HG03571 (cell line): ENCODE results near the gene SMIM45.

Experiments used
- ATAC-seq: cut with Tn5 transposase; IDR thresholded peaks from one replicate; pipeline ENCODE4 v1.9.1; 2021; ENCODE audit not compliant: unreplicated experiment

Gene SMIM45

GRCh38 chr22:41915035-41915785, 36.7 kb upstream of the SMIM45 start, which contains the start of gene SHISA8:
SHISA8 (minus strand) TSS chr22:41915074; CDS start chr22:41914667, 407 bp downstream.
- ATAC-seq = no peak

- no peak for ATAC-seq
Observed at GRCh38 chr22:41915786-41916493, 36.0 kb upstream of the SMIM45 start.

DNA sequence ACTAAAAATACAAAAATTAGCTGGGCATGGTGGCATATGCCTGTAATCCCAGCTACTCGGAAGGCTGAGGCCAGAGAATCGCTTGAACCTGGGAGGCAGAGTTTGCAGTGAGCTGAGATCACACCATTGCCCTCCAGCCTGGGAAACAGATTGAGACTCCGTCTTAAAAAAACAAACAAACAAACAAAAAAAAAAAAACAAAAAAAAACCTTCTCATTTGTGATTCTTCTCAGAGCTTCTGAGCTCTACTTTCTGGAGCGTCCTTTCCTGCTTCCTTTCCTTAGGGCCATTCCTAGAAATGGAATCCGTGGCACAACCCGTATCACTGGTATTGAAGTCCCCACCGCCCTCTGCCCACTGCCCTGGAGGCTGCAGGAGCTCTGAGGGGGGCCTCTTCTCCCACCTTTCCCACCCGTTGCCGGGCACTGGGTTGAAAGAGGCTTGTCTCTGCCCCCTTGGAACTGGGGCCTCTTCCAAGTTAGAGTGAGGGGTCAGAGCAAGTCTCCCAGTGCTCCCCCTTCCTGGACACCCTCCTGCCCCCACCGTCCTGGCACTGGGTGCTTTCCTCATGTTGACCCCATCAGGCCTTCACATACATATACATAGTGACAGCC, 35.1 kb upstream of the SMIM45 start:
- ATAC-seq = no peak

DNA sequence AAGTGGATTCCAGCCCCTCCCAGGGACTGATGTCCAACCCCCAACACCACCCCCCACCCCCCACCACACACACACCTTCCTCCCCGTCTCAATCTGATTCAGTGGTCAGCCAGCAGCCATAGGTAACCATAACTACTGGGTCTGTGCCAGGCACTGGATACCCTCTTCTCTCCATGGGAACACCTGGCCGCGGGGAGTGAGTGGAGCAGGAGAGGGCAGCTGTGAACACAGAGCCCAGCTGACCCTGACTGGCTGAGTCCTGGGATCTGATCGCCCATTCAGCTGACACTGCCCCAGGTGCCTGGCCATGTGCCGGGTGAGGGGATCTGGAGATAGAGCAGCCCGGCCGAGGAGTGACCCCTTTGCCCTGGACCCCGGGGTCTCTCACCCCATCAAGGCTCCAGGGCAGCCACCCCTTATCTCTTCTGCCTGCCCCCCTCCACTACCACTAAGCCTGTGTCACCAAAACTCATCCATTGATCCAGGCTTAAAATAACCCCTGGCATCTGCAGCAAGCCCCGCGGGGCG, 34.5 kb upstream of the SMIM45 start:
- no peak for ATAC-seq

GRCh38 chr22:41917903-41918791, 33.8 kb upstream of the SMIM45 start:
- ATAC-seq = no peak

GRCh38 chr22:41919357-41920224, 32.4 kb upstream of the SMIM45 start:
- ATAC-seq = peak; percentile 32

DNA sequence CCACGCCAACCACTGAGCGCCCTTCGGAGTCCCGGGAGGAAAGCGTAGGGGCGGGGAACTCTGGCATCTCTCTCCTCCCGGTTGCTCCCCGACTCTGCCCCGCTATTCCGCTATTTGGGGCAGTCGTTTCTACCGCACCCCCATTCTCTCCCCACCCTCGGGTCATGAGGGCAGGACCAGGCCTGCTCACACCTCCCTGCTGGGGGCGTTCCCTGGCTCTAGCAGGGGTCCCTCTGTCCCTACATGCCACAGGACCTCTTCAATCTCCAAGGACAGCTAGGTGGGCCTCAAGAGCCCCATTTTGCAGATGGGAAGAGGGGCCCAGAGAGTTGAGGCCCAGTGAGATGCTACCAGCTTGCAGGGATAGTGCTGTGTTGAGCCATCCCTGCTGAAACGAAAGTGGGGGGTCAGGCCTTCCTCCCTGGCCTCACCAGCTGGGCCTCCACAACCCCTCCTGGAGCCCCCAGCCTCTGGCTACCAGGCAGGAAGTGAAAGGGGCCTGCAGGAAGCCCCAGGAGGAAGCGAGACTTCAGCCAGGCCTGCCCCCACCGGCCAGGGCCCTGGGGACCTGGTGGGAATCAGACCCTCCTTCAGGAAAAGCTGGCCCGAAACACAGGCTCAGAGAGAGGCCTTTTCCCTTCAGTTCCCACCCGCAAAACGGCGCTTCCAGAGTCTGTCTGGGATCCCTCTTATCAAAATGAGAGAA, 31.5 kb upstream of the SMIM45 start:
- ATAC-seq = peak; percentile 22

GRCh38 chr22:41922328-41922727, 29.6 kb upstream of the SMIM45 start:
- ATAC-seq = no peak

DNA sequence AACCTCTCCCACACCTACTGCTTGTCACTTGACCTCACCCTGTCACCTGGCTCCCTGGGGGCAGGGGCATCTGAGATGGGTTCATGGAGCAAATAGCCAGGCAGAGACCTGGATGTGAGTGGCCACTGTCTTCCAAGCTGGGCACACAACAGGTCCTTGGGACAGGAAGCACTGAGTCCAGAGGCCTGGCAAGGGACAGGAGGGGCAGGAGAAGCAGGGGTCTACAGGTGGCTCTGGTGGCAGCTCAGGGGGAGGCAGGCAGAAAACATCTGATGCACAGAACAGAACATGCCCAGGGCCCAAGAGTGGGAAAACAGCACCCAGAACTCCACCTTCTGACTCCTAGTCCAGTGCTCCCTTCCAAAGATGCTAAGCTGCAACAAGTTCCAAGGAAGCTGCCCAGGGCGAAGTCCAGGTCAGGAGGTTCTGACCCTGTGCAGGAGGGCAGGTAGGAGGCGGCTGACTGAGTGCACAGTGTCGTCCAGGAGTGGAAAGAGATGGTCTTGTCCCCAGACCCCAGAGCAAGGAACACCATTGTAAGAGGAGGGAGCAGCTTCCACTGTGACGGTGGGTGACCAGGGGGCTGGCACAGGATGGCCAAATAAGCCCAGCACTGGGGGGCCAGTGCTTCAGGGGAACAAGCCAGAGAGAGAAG, 28.9 kb upstream of the SMIM45 start:
- no peak for ATAC-seq

DNA sequence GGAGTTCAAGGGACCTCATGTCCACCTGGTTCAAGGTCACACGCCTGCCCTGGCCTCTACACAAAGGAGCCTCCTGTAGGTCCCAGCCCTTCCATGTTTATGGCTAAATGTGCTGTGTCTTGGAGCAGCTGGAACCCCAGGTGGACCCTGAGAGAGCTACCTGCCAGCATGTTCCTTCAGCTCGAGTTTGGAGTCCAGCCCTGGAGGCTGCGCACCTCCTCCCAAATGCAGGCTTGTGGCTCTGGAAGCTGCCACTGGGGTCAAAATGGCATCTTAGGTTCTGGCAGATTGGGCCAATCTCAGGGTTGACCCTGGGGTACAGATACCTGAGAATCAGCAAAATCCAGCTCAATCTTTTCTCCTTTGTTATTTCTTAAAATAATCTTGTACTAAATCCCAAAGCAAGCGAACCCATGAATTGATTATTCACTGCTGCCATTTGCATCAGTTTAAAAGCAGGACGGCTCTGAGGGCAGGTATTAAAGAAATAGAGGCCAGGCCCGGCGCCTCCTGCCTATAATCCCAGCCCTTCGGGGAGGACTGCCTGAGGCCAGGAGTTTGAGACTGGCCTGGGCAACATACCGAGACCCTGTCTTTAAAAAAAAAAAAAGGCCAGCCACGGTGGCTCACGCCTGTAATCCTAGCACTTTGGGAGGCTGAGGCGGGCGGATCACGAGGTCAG, 28.2 kb upstream of the SMIM45 start:
- ATAC-seq = no peak

GRCh38 chr22:41925783-41926460, 26.0 kb upstream of the SMIM45 start:
- ATAC-seq = no peak

GRCh38 chr22:41927813-41928212, 24.1 kb upstream of the SMIM45 start:
- no peak for ATAC-seq

DNA sequence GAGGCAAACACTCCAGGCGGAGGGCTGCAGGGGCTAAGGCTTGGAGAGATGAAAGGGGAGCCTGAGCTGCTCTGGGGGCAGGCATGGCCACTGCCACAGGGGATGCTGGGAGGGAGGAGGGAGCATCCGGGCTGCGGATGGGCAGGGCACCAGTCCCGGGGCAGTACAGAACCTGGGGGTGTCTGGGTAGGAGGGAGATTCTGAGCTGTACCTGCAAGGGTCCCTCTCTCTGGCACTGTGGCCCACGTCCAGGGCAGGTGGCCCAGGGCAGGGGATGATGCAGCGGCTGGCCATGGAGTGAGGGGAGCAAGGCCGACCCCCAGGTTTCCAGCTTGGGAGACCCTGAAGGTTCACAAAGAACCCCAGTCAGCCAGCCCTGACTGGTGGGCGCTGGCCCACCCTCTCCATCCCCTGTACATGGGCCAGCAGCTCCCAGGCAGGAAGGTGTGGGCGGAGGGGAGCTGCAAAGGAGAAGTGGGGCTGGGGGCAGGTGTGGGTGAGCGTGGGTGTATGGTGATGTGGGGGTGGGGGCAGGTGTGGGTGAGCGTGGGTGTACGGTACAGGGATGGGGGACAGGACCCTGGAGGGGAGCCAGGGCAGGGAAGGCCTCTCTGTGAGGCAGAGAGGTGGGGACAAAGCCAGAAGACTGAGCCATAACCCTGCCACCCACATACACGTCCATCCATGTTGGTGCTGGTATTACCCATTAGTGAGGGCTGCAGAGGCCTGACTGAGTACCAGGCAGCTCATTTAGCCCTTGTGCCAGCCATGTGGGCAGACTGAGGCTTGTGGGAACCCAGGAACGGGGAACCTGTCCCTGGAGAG, 23.1 kb upstream of the SMIM45 start:
- no peak for ATAC-seq

DNA sequence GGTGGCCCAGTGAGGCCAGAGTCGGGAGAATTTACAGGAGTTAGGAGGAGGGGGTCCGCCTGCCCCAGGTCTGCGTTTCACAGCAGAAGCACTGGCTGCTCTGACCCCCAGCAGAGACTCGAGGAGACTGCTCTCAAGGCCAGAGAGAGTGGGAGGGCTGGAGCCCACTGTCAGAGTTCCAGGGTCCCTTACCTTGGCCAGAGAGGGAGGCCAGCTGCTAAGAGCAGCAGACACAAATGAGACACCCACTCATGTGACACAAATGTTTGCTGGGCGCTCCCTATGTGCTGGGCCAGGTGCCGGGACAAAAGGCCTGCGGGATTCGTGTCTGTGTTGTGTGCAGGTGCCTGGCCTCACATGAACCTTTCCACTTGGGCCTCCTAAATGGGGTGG, 22.5 kb upstream of the SMIM45 start:
- ATAC-seq = no peak

DNA sequence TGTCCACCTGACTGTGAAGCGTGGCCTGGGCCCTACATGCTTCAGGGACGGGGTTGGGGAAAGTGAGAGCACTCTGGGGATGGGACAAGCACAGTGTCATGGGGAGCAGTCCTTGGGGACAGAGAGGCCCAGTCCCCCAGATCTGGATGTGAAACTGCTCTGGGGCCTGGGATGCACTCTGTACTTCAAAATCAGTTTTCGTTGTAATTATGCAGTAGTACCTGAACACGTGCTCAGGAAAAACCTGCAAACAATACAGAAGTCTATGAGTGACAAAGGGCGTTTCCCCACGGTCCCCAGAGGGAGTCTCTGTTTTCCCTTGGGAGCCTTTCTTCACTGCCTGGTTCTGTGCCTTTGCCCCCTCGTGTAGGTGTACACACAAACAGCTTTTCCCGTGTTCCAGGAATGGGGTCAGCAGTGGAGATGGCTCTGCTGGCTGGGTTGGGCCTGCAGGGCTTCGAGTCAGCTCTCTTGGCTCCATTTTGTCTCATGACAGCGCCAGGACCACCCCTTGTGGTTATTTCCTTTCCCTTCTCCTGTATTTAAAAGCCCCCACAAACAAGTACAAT, 20.2 kb upstream of the SMIM45 start:
- ATAC-seq = no peak

- ATAC-seq = no peak
Observed at GRCh38 chr22:41932353-41932752, 19.6 kb upstream of the SMIM45 start.
